HG03108 (cell line): ENCODE measurements around the gene TES.
"Not testable (repeated sequence)": the region's sequence is repeated elsewhere in the genome, so short reads cannot be mapped to it uniquely, and the experiment has no call there.

Experiments used
- ATAC-seq: cut with Tn5 transposase; IDR thresholded peaks from one replicate; pipeline ENCODE4 v1.9.1; 2021; ENCODE audit warnings: moderate library complexity; ENCODE audit not compliant: unreplicated experiment

The TES gene

GRCh38 chr7:116241291-116241690 lies 31.0 kb downstream of the TES start:
- ATAC-seq, result no peak

DNA sequence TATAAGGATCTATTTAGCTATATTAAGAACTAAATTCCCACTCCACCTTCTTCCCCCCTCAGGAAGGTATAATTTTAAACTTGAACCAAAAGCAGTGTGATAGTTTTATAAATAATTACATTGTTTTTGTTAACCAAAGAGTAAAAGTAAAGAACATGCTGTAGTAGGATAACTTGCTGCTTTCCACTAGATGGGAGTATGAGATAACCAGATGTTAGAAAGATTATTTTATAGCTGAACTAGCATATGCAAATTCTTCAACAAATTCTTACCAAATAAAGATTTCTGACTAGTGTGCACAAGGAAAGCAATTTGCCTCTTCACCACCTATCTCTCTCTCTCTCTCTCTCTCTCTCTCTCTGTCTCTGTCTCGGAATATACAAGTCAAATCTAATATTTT lies 31.8 kb downstream of the TES start:
- no peak for ATAC-seq

GRCh38 chr7:116242759-116243158 lies 32.4 kb downstream of the TES start:
- ATAC-seq, result no peak

DNA sequence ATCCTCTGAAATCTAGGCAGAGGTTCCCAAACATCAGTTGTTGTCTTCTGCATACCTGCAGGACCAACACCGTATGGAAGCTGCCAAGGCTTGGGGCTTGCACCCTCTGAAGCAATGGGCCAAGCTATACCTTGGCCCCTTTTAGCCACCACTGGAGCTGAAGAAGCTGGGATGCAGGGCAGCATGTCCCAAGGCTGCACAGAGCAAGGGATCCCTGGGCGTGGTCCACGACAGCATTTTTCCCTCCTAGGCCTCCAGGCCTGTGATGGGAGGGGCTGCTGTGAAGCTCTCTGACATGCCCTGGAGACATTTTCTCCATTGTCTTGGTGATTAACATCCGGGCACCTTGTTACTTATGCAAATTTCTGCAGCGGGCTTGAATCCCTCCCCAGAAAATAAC lies 34.5 kb downstream of the TES start:
- not testable (repeated sequence) for ATAC-seq

DNA sequence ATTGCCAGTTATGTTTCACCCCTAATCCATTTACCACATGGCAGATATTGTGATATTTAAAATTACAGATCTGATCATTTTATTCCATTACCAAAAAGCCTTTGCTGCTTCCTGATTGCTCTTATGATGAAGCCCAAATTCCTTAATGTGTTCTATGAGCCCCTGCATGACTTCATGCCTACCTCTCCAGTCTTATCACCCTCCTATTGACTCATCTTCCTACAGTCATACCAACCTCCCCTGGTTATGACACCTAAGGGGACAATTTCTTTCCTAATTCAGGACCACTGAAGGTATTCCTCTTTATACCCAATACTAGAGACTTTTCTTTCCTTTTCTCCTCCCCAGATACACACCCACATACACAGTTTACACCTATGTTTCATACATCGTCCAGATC lies 36.0 kb downstream of the TES start:
- ATAC-seq, result no peak

GRCh38 chr7:116249969-116250553 lies 39.7 kb downstream of the TES start:
- ATAC-seq, result no peak

- no peak for ATAC-seq
Observed at GRCh38 chr7:116251675-116252074, 41.3 kb downstream of the TES start.

- ATAC-seq, result no peak
Observed at GRCh38 chr7:116252249-116252648, 41.9 kb downstream of the TES start.

GRCh38 chr7:116257156-116257555 lies 46.8 kb downstream of the TES start:
- no peak for ATAC-seq

GRCh38 chr7:116258734-116259133 lies 48.4 kb downstream of the TES start:
- no peak for ATAC-seq

DNA sequence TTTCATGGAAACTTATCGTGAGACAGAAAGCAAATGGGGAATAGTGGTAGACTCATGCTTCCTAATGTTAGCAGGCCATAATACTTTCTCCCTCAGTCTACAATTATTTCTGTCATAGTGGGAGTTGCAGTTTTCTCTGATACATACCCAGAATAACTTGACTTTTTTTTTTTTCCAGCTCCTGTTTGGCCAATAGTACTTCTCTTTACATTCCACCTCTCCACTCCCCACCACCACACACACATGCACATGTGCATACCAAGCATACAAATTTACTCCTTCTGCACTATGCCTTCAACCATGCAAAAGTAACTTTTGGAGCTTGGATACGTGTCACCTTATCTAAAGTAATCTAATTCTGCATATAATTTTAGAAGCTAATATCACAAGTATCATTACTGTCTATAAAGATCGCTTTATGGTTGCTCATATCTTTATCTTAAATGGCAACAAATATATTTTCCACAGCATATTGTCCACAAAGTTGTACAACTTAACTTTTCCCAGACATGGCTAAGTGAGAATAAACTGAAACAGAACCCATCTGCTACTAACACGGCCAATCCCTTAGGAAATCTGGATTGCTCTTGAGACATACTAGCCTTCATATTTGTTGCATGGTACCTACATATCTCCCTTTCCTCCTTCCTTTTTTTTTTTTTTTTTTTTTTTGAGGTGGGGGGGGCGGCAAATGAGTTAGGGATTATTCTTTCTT lies 49.0 kb downstream of the TES start:
- no peak for ATAC-seq

DNA sequence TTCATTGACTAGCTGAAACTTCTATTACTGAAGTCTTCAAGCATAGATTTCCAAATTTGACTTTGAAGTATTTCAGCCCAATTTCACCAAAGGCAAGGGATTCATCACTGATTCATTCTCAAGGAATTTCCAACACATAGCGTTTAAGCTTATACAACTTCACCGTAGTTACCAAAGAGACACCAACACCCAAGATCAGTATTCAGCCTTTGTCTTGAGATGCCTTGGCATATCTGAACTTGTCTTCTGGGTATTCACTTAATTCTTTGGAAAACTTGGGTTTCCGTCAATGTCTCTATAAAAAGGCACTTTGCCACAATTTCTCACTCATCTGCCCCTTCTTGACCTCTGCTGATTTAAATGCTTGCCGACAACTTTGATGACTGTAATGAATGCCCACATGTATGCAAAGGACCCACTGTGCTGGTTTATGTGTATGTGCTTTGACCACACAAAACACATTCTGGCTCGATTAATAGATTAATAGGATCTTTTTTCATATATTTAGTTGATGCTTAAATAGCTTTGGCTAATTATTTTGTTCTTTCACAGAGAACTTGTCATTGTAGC lies 49.6 kb downstream of the TES start:
- ATAC-seq, result no peak

- ATAC-seq, result no peak
Observed at GRCh38 chr7:116261904-116262303, 51.6 kb downstream of the TES start.

GRCh38 chr7:116265881-116266280 lies 55.5 kb downstream of the TES start:
- no peak for ATAC-seq

DNA sequence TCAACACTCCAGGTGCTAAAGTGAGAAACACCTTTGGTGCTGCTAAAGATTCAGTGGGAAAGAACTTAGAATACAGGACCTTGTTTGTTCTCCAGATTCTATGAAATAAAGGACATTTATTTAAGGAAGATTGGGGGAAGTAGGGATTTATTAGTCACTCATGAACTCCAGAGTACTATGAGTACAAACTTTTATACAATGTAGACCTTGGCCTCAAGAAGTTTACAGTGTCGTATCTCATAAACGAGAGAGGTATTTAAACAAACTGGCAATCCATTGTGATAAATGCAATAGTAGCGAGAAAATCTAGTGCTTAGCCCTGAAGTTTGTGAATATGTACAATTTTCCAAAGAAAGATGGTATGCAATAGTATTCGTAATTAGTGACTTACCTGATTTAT lies 59.1 kb downstream of the TES start:
- no peak for ATAC-seq

DNA sequence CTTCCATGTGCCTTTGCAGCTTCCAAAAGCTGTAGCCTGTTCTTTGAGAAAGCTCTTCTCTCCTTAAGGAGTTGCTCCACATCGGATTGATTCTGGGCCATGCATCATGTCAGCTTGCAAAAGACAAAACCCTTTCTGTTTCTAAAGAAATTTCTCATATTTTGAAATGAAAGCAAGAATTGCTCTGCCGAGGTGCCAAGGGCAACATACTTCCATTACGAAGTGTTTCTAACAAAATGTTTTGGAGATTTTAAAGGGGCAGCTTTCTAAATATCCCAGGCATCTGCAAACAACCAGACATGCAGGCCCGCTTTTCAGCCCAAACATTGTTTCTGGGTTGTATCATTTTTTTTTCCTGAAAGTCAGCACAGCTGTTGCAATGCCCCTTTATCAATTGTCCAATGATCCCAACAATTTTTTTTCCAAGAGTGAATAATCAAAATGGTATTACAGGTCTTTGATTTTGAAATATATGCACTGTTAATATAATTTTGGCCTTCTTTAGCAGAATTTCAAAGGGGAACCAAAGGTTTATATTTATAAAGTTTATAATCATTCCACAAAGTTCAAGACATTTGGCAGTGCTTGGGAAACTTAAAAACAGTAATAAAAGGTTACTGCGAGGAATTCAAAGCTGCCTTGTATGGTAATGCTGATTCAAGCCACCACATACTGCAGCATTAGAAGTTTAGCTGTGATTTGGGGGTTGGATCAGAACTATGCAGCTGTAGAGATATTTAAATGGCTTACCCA lies 61.0 kb downstream of the TES start:
- no peak for ATAC-seq

DNA sequence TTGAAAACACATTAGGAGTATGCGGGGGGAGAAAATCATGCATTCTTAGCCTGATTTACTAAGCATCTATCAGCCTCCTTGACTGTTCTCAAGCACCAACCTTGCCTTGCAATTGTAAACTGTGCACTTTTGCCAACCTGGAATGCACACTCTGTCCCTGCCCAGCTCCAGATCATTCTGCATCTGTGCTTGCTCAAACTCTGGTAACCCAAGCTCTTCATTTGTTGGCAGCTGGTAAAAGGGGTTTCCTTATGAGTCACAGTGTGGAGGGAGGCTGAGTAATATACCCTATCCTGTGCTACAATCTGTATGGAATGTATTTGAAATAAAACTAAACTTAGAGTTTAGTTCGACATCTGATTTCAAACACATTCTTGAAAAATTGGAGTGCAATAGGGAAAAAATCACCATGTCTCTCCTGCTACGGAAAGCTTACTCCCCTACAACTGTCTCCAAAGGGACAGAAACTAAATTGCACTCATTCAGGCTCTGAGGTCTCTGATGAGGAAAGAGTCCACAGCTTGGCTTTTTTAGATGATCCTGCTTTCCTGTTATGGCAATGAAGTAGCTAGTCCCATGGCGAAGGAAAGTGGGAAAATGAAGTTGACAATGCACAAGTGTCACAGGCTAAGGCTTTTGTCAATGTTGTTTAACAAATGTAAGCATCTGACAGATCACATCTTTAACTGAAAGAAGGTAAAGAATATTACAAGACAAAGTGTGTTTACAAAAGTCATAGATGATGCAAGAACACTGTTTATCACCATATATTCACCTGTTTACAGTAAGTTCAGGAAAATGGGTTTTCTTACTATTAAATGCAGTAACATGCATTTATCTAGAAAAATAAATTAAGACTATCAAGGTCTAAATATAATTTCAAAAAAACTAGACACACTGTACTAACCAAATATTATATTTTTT lies 61.9 kb downstream of the TES start:
- ATAC-seq, result no peak

DNA sequence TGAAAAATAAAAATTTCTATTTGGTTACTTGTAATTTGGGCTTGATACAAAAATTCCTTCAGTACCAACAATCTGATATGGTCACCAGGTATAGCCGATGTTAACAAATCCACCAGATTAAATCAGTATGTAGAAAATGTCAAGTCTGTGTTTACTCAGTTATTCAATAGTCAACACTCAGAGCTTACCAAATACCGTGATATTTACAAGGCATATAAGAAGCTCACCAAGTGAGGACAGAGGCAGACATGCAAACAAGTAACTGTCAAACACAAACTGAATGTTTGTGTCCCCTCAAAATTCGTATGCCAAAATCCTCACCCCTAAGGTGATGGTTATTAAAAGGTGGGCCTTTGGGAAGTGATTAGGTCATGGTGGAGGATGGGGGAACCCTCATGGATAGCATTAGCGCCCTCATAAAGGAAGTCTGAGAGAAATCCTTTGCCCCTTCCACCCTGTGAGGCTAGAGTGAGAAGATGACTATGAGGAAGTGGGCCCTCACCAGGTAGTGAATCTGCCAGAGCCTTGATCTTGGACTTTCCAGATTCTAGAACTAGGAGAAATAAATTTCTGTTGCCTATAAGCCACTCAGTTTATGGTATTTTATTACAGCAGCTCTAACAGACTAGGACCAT lies 63.1 kb downstream of the TES start:
- ATAC-seq, result no peak

DNA sequence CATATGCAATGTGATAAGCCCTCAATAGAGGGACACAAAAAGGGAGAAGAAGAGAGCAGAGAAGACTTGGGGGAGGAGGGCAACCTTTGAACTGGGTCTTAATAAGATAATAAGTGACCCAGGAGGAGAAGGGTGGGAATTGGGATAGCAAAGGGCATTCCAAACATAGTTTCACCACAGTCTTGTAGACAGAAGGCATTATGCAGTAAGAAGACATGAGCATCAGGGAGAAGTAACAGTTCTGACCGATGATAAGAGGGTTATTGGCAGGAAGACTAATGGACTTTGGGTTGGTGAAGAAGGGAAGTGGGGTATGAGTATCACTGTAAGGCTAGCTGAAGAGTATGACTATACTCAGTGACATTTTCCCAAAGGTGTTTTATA lies 63.6 kb downstream of the TES start:
- no peak for ATAC-seq

DNA sequence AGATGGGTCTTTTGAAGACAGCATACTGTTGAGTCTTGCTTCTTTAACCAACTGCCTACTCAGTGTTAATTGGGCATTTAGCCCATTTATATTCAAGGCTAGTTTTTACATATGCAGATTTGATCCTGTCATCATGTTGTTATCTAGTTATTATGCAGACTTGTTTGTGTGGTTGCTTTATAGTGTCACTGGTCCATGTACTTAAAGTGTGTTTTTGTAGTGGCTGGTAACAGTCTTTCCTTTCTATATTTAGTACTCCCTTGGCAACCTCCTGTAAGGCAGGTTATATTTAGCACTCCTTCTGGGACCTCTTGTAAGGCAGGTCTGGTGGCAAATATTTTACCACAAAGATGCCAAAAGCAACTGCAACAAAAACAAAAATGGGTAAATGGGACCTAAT lies 66.7 kb downstream of the TES start:
- ATAC-seq, result no peak
